Activated T-helper 1 cell treated with Interleukin-2 at 50 U/mL for 16 hours (primary cell): Measurements from ENCODE around the gene CTXN2.

Experiments
- DNase-seq: peaks from one replicate; pipeline ENCODE4 v3.0.0-alpha.2; 2020; ENCODE audit warnings: low read depth

The CTXN2 gene

DNA sequence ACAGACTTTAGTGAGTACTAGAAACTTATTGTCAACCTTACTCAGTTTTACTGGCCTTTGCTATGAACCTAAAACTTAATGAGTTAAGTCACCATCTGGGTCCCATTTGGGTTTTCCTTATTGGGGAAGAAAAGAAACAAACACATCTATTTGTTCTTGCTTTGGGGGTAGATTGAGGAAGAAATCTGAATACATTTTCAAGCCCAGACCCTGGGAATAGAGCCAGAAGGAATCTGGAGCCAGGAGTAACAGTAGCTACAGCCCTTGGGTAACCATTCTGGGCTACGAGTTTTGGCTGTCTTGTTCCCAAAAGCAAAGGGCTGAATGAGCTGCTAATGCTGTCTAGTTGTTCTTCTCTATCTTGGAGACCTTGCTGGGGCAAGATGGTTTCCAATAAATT lies 31.2 kb downstream of the CTXN2 start:
- DNase-seq, result no peak

DNA sequence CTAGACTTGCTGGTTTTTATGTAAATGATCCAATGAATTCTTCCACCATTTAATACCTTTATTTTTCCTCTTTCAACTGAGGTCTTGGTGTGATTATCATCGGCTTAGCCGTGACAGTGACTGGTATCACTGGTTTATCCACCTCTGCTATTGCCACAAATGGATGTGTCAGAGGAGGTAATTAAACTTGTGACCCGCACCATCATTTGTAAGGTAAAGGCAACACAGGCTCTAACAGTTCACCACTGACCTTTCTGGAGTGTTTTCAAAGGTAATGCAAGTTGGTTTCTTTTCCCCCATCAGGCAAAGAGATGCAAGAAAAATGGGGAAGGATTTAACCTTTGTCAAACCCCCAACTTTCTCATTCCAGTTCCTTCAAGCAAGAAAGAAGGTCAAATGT lies 34.3 kb downstream of the CTXN2 start:
- no peak for DNase-seq

DNA sequence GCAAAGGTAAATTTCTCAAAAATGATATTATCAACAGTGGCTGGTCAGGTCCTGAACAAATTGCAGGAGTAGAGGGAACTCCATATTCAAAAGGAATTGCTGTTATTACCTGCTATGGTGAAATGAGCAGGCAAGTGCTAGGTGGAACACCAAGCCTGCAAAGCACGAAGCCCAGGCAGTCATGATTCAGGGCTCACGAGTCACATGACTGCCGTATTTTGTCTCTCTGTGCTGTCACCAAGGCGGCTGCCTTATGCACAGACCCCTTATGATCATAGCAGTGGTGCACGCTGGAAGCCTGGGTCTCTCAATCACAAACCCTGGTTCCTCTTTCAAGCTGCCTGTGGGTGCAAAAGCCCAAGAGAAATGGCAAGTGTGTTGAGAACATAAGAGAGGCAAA lies 39.0 kb downstream of the CTXN2 start:
- no peak for DNase-seq

DNA sequence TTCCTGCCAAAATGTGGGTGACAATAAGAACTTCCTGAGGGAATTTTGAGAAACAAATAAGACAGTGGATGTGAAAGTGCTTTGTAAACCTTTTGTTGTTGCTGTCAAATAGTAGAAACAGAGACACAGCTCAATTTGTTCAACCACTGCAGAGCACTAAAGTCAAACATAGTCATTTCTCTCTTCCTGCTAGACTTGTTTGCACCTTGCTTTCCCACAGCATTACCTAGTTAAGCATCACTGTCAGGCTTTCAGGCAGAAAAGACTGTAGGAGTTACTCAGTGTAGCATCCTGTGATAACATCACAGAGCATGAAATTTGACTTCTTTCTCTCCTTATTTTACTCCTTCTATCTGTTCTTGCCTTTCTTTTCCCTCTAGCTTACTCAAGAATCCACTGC lies 41.8 kb downstream of the CTXN2 start:
- no peak for DNase-seq

DNA sequence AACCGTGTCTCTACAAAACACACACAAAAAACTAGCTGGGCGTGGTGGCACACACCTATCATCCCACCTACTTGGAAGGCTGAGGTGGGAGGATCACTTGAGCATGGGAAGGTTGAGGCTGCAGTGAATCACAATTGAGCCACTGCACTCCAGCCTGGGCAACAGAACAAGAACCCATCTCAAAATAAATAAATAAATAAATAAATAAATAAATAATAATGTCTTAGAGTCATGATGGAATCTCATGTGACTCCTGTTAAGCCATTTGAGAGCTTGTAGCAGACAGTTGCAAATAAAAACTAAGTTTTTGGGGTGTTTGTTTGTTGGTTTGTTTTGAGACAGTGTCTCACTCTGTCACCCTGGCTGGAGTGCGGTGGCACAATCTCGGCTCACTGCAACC lies 47.9 kb downstream of the CTXN2 start:
- no peak for DNase-seq

DNA sequence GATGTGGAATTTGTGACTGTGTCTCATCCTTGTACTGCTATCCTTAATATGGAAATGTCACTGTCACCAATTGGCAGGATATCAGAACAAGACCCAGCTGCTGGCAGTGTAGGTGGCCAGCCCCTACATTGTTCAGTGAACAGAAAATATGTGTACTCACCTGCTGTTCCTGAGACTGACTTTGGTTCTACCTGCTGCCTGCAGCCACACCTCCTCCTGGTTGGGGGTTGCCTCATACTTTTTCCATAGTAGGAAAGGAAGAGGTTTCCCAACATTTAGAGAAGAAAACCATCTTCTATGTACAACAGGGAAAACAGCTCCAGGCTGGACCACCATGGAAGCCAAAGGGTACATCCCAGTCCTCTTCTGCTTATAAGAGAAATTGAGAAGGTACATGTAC lies 50.5 kb downstream of the CTXN2 start:
- no peak for DNase-seq

DNA sequence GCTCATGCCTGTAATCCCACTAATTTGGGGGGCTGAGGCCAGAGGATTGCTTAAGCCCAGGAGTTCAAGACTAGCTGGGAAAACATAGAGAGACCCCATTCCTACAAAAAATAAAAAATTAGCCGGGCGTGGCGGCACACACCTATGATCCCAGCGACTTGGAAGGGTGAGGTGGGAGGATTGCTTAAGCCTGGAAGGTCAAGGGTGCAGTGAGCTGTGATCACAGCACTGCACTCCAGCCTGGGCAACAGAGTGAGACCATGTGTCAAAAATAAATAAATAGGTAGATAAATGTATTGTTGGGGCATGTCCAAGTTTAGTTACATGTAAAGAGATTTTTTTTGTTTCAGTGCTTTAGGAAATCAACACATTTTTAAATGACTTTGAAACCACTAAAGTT lies 51.1 kb downstream of the CTXN2 start:
- no peak for DNase-seq

DNA sequence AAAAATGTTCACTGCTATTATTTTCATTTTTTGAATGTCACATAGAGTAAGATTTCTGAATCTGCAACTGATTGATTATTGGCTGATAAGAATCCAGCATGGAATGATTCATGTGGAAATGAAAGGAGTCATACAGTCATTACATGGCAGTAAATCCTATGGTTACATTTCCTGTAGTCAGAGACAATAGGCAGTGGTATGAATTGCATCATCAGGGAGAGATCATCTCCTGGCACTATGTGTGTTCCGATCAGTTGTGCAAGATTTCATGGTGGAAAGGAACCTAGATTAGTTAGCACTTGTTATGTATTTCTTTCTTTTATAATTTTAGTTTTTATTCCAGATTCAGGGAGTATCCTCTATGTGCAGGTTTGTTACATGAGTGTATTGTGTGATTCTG lies 53.5 kb downstream of the CTXN2 start:
- DNase-seq, result no peak

DNA sequence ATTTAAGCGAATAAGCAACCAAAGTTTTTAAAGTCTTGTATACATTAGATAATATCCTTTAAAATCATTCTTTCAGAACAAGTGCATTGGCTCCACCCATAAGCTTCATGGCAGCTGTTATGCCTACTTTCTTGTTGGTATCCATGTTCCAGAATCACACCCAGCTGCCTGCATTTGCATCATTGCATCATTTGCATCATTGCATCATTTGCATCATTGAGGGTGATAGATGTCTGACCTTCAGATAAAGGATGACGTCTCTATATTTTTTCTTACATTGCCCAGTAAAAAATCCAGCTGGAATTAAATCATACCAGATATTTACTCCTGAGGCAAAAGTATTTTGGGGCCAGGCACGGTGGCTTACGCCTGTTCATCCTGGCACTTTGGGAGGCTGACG lies 56.9 kb downstream of the CTXN2 start:
- no peak for DNase-seq

DNA sequence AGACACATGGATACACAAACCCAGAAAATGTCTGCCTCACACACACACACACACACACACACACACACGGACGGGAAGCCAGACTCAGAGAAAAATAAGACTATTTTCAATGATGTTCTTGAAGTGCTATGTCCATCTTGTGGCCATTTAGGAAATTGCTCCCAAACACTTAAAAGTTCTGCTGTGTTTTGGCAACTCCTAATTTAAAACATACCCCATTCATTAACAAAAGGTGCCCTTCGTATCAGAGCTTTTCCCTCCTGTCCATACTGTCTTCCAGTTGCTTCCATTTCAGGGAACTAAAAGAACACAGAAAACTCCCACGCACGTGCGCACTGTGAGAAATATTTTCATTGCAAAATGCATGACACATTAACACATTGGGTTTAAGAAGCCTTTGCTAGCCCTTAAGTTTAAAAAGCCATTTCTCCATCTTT lies 59.2 kb downstream of the CTXN2 start:
- no peak for DNase-seq

DNA sequence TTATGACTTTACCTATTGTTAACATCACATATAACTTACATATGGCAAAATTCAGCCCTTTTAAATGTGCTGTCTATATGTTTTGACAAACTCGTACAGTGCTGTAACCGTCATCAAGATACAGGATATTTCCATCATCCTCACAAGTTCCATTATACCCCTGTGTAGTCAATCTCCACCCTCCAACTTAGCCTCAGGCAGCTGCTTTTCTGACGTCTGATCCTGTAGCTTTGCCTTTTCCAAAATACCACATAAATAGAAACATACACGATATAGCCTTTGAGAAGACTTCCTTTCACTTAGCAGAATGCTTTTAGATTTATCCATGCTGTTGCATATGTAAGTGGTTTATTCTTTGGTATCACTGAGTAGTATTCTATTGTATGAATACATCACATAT lies 61.7 kb downstream of the CTXN2 start:
- DNase-seq, result no peak
